Measurements from ENCODE around the gene SMOC2. TPM values are rescaled to one million over a fixed set of nuclear protein-coding genes. Genes with fewer than 3 reads are reported as not detected.

Gene SMOC2
- total RNA-seq, 3 donors from 2014 or later, result 11.4 to 40.4 (median 18.8) TPM

DNA sequence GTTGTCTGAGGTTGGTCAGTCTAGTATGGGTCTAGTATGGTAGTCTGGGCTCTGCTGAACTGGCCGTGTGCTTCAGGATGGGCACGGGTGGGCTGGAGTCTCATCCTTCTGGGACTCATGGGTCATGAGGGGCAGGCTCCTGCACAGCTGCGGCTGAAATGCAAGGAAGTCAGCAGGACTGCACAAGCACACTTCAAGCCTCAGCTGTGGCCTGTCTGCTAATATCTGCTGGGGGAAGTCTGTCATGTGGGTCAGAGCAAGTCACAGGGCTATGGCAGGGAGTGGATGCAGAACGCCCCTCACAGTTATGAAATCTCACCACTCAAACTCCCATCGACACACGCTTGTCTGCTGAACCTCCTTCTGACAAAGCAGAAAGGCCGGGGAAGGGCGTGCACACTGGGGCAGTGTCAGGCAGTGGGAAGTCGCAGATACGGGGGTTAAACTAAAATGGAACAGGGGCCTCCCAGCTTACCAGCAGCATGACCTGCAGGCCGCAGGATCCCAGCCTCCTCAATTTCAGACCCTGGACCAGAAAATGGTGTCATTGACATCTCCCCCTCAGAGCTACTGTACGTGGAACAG lies 229.5 kb downstream of the SMOC2 start:
- intact Hi-C loops (cut with DNase I, micrococcal nuclease), result no loop called here
- Histone ChIP-seq H3K4me3 (no peak overlapping the region), H3K36me3 (ENCODE audit: low read depth) (no peaks in the 10 kb centered on the region), H3K4me1 (ENCODE audit: low read depth) (no peaks in the 10 kb centered on the region), H3K9me3 (no peaks in the 10 kb centered on the region)
- TF ChIP-seq, protein P1, sequence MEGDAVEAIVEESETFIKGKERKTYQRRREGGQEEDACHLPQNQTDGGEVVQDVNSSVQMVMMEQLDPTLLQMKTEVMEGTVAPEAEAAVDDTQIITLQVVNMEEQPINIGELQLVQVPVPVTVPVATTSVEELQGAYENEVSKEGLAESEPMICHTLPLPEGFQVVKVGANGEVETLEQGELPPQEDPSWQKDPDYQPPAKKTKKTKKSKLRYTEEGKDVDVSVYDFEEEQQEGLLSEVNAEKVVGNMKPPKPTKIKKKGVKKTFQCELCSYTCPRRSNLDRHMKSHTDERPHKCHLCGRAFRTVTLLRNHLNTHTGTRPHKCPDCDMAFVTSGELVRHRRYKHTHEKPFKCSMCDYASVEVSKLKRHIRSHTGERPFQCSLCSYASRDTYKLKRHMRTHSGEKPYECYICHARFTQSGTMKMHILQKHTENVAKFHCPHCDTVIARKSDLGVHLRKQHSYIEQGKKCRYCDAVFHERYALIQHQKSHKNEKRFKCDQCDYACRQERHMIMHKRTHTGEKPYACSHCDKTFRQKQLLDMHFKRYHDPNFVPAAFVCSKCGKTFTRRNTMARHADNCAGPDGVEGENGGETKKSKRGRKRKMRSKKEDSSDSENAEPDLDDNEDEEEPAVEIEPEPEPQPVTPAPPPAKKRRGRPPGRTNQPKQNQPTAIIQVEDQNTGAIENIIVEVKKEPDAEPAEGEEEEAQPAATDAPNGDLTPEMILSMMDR (IDR thresholded peaks at IDR 0.05), result no peak
- no peak for ATAC-seq
- DNase-seq, result no peak

DNA sequence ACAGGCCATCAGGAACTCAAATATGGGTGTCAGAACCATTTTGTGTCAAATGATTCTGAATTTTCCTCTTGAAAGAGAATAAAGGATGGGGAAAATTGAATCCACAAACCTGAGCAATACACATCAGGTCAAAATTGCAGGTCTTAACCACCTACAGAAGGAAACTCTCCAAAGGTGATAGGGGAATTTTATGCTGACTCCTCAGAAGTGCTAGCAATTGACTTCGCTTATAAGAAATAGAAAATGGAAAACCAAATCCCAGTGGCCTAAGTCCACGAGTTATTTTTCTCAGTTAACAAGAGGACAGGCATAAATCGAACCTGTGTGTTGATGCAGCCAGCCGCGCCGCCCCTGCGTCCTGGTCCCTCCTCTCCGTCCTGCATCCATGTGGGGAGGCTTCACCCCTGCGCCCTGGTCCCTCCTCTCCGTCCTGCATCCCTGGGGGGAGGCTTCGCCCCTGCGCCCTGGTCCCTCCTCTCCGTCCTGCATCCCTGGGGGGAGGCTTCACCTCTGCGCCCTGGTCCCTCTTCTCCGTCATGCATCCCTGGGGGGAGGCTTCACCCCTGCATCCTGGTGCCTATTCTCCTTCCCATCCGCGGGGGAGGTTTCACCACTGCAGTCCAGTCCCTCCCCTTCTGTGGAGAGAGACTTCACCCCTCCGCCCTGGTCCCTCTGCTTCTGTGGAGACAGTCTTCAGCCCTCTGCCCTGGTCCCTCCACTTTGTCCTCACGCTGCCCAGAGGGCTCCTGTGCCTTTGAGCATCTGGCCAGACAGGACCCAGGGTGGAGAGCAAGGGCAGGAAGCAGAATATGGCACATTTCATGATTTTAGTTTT lies 230.3 kb downstream of the SMOC2 start:
- Histone ChIP-seq H3K36me3 (ENCODE audit: low read depth) (no peaks in the 10 kb centered on the region), H3K9me3 (no peaks in the 10 kb centered on the region), H3K4me1 (ENCODE audit: low read depth) (no peaks in the 10 kb centered on the region), H3K4me3 (no peak overlapping the region)
- ATAC-seq, result peak; percentile 47
- TF ChIP-seq, protein P1 (IDR thresholded peaks at IDR 0.05), result no peak
- intact Hi-C loops (cut with DNase I, micrococcal nuclease), result no loop called here
- DNase-seq, result peak in 2 of 3 donors; percentile 14 to 51

DNA sequence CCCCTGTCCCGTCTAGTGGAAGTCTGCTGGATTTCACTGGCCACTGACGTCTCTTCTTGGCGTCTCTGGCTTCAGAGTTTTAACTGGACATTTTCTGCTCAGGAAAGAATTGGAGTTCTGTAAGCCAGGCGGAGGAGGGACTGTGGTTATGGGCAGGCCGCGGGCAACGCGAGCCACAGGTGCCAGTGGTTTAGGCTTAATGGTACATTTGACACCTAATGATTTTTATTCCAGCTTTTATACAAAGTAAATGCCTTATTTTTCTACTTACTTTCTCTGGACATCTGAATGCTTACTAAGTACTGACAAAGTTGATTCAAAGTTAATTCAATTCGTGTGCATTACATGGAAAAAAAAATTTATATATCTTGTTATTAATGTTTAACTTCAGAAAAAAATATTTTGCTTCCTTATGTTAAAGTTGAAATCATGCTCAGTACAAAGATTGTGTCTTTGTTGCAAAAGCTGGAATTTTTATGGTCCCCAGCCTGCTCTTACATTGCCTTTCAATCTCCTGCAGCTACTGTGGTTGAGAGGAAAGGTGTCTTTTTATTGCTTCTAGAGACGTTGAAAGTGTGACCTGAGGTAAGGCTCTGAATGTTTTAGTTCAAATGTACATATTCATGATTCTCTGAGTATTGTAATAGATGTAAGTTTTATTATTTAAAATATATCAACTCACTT lies 231.0 kb downstream of the SMOC2 start:
- Histone ChIP-seq H3K4me1 (ENCODE audit: low read depth) (no peaks in the 10 kb centered on the region), H3K9me3 (no peaks in the 10 kb centered on the region), H3K36me3 (ENCODE audit: low read depth) (no peaks in the 10 kb centered on the region), H3K4me3 (no peak overlapping the region)
- DNase-seq (peak in 1 of 3 donors; percentile 37), ATAC-seq (peak; percentile 89)
- intact Hi-C loops (cut with DNase I, micrococcal nuclease), result no loop called here
- TF ChIP-seq, protein P1 (IDR thresholded peaks at IDR 0.05), result no peak

DNA sequence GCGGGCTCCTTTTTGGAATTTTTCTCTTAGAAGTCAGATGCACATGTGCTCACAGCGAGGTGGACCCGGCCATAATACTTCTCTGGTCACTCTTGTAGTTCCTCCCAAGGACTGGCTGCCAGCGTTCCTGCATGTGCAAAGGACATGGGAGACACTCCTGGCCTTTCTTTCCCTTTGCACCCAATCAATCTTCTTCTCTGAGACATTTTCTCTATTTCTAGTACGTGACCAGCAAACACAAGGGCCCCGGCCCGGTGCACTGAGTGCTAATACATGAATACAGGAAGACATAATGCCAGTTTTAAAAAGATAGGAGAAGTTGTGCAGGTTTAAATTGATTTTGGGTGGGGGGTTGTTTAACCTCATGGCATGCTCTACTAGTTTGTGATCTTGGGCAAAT lies 233.6 kb downstream of the SMOC2 start:
- TF ChIP-seq, protein P1 (IDR thresholded peaks at IDR 0.05), result no peak
- H3K4me3 ChIP-seq, result no peak overlapping the region
- ATAC-seq, result no peak
- no peaks in the 10 kb centered on the region for H3K4me1 ChIP-seq (ENCODE audit: low read depth)
- H3K36me3 ChIP-seq (ENCODE audit: low read depth), result no peaks in the 10 kb centered on the region
- intact Hi-C loops (cut with DNase I, micrococcal nuclease), result no loop called here
- no peaks in the 10 kb centered on the region for H3K9me3 ChIP-seq
- no peak for DNase-seq

DNA sequence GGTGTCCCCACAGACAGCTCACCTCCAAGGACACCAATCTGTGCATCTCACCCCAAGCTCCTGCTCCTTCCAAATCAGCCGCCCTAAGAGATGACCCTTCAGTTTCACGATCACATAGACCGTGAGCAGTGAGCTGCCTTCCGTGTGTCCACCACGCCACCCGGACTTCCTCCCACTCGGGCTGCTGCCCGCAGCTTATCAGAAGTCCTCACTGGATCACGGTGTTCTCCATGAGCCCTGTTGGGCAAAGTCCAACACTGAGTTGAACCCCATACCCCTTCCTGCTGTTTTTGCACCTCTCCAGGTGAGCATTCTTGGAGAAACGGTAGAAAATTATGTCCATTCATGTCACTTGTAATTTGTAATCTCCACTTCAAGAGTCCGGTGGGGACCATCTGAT lies 234.4 kb downstream of the SMOC2 start:
- DNase-seq (no peak), ATAC-seq (no peak)
- TF ChIP-seq, protein P1 (IDR thresholded peaks at IDR 0.05), result no peak
- no peaks in the 10 kb centered on the region for H3K4me1 ChIP-seq (ENCODE audit: low read depth)
- H3K4me3 ChIP-seq, result no peak overlapping the region
- H3K9me3 ChIP-seq, result no peaks in the 10 kb centered on the region
- H3K36me3 ChIP-seq (ENCODE audit: low read depth), result no peaks in the 10 kb centered on the region
- intact Hi-C loops (cut with DNase I, micrococcal nuclease), result no loop called here

All from mucosa of descending colon (tissue), 3 donors.